Stimulated activated CD8-positive, alpha-beta memory T cell treated with anti-CD3 and anti-CD28 coated beads, Interleukin-4, amount 100 ng/mL, for 4 hours (primary cell): ENCODE measurements around the gene PFKFB3.
A peak's percentile ranks its signal among the peaks of the same experiment; 100 is the strongest.
"Not testable (repeated sequence)": the region's sequence is repeated elsewhere in the genome, so short reads cannot be mapped to it uniquely, and the experiment has no call there.

Experiments
- DNase-seq, 2 donors: peaks; one replicate each; pipeline ENCODE4 v3.0.0-alpha.2; 2020; ENCODE audit warnings: low read depth in 2 of 2, low spot score in 1 of 2

The PFKFB3 gene

GRCh38 chr10:6202684-6203330 lies at the start of gene PFKFB3:
Gene PFKFB3 (plus strand): TSS chr10:6202932. CDS start chr10:6203261, 329 bp downstream.
- DNase-seq, result peak; percentile 80 to 82

GRCh38 chr10:6153845-6154244 lies 48.9 kb upstream of the PFKFB3 start:
- DNase-seq, result no peak

- no peak for DNase-seq
These were observed 48.2 kb upstream of the PFKFB3 start for GRCh38 chr10:6154566-6154965.

GRCh38 chr10:6158276-6158675 lies 44.5 kb upstream of the PFKFB3 start:
- no peak for DNase-seq

- DNase-seq, result no peak
These were observed 40.8 kb upstream of the PFKFB3 start for GRCh38 chr10:6161921-6162320.

GRCh38 chr10:6162589-6163356 lies 40.0 kb upstream of the PFKFB3 start:
- no peak for DNase-seq

- DNase-seq, result peak; percentile 79 to 85
These were observed 39.1 kb upstream of the PFKFB3 start for GRCh38 chr10:6163364-6164270.

GRCh38 chr10:6164271-6165095 lies 38.2 kb upstream of the PFKFB3 start:
- no peak for DNase-seq

- DNase-seq, result no peak
These were observed 37.5 kb upstream of the PFKFB3 start for GRCh38 chr10:6165221-6165725.

- not testable (repeated sequence) for DNase-seq
These were observed 36.8 kb upstream of the PFKFB3 start for GRCh38 chr10:6165933-6166332.

- DNase-seq, result no peak
These were observed 35.3 kb upstream of the PFKFB3 start for GRCh38 chr10:6167456-6167855.

GRCh38 chr10:6168084-6168483 lies 34.6 kb upstream of the PFKFB3 start:
- no peak for DNase-seq

GRCh38 chr10:6170638-6171037 lies 32.1 kb upstream of the PFKFB3 start:
- no peak for DNase-seq

GRCh38 chr10:6171881-6172695 lies 30.6 kb upstream of the PFKFB3 start:
- no peak for DNase-seq

GRCh38 chr10:6173203-6173602 lies 29.5 kb upstream of the PFKFB3 start:
- no peak for DNase-seq

- no peak for DNase-seq
These were observed 28.4 kb upstream of the PFKFB3 start for GRCh38 chr10:6174201-6174874.

- DNase-seq, result no peak
These were observed 27.2 kb upstream of the PFKFB3 start for GRCh38 chr10:6175329-6176055.

- DNase-seq, result no peak
These were observed 26.0 kb upstream of the PFKFB3 start for GRCh38 chr10:6176691-6177231.
